NCI-H1105 (cell line): ENCODE results near the gene PGM3.

ENCODE experiments used
- DNase-seq: peaks from one replicate; lab custom pipeline; 2025; lab: John Stamatoyannopoulos, UW

The PGM3 gene

GRCh38 chr6:83183082-83183828, 9.8 kb downstream of the PGM3 start:
- DNase-seq, result no peak

GRCh38 chr6:83182114-83182513, 11.0 kb downstream of the PGM3 start:
- DNase-seq, result no peak

- DNase-seq, result no peak
Observed at GRCh38 chr6:83180426-83180950, 12.6 kb downstream of the PGM3 start.

GRCh38 chr6:83176246-83176645, 16.8 kb downstream of the PGM3 start:
- DNase-seq, result no peak

- DNase-seq, result no peak
Observed at GRCh38 chr6:83169511-83169910, 23.6 kb downstream of the PGM3 start.

- DNase-seq, result no peak
Observed at GRCh38 chr6:83169106-83169505, 24.0 kb downstream of the PGM3 start.

GRCh38 chr6:83168556-83168955, 24.5 kb downstream of the PGM3 start:
- DNase-seq, result no peak

GRCh38 chr6:83167726-83168278, 25.3 kb downstream of the PGM3 start:
- no peak for DNase-seq

GRCh38 chr6:83160167-83160566, 32.9 kb downstream of the PGM3 start:
- no peak for DNase-seq

GRCh38 chr6:83155794-83156193, 37.3 kb downstream of the PGM3 start:
- DNase-seq, result no peak

- no peak for DNase-seq
Observed at GRCh38 chr6:83153883-83154521, 39.1 kb downstream of the PGM3 start.

GRCh38 chr6:83152913-83153312, 40.2 kb downstream of the PGM3 start:
- DNase-seq, result no peak

GRCh38 chr6:83151114-83151513, 42.0 kb downstream of the PGM3 start:
- DNase-seq, result no peak

- no peak for DNase-seq
Observed at GRCh38 chr6:83138758-83139157, 54.3 kb downstream of the PGM3 start.

- no peak for DNase-seq
Observed at GRCh38 chr6:83138118-83138722, 54.8 kb downstream of the PGM3 start.

- no peak for DNase-seq
Observed at GRCh38 chr6:83132121-83132520, 60.9 kb downstream of the PGM3 start.

GRCh38 chr6:83127976-83128375, 65.1 kb downstream of the PGM3 start:
- DNase-seq, result no peak

GRCh38 chr6:83127258-83127657, 65.8 kb downstream of the PGM3 start:
- DNase-seq, result no peak

- no peak for DNase-seq
Observed at GRCh38 chr6:83126807-83127206, 66.3 kb downstream of the PGM3 start.

- DNase-seq, result no peak
Observed at GRCh38 chr6:83126223-83126622, 66.8 kb downstream of the PGM3 start.

GRCh38 chr6:83125425-83125824, 67.6 kb downstream of the PGM3 start:
- no peak for DNase-seq

GRCh38 chr6:83124553-83124952, 68.5 kb downstream of the PGM3 start:
- no peak for DNase-seq
